Vagina (tissue), 2 donors: Measurements from ENCODE around the gene ARMC9. TPM values are rescaled to one million over a fixed set of nuclear protein-coding genes. Genes with fewer than 3 reads are reported as not detected.

Source experiments
- DNase-seq, 2 donors: peaks; one replicate each; pipeline ENCODE4 v3.0.0-alpha.2; 2017; ENCODE audit errors: extremely low spot score in 2 of 2
- H3K27ac ChIP-seq: fragments of 200-600 bp; sonication (generic); one replicate; pipeline ENCODE4 v1.5.1; 2019
- H3K27me3 ChIP-seq: fragments of 200-600 bp; sonication (generic); one replicate; pipeline ENCODE4 v1.5.1; 2019
- H3K36me3 ChIP-seq, 2 donors: fragments of 200-600 bp; sonication (generic); one replicate each; pipeline ENCODE4 v1.5.1; 2017 to 2019
- H3K4me1 ChIP-seq: fragments of 200-600 bp; sonication (generic); one replicate; pipeline ENCODE4 v1.5.1; 2019
- H3K4me3 ChIP-seq, 2 donors: fragments of 200-600 bp; sonication (generic); 1 replicate in 1 of 2; 2 replicates in 1 of 2; pipeline ENCODE4 v1.5.1; 2016 to 2019
- H3K9me3 ChIP-seq: fragments of 200-600 bp; sonication (generic); one replicate; pipeline ENCODE4 v1.5.1; 2019
- POLR2A ChIP-seq, 2 donors: fragments of 450-650 bp; IDR thresholded peaks; one replicate each; pipeline ENCODE4 v1.6.1; 2017; ENCODE audit warnings: antibody characterized with exemption in 2 of 2, mild to moderate bottlenecking in 2 of 2, moderate library complexity in 2 of 2
- POLR2AphosphoS5 ChIP-seq, 2 donors: sonication (generic); formaldehyde crosslinking; IDR thresholded peaks; one replicate each; pipeline ENCODE4 v1.9.0; 2017; ENCODE audit warnings: antibody characterized with exemption in 2 of 2, mild to moderate bottlenecking in 2 of 2, low read depth in 1 of 2; ENCODE audit not compliant: insufficient read depth in 1 of 2
- intact Hi-C: fragments of 100-400 bp; cut with DNase I; formaldehyde crosslinking; loops from one replicate; pipeline ENCODE4 v1.15.1; 2023
- total RNA-seq: library from RNA; depleted of rRNA; stranded (reverse); fragments of >200 nt; gene quantifications from one replicate; pipeline ENCODE4 v1.2.3, GENCODE V29; 2016
- TF ChIP-seq, protein P1 (sequence below), 3 experiments: fragments of 450-650 bp in 2 of 3; fragments of 200-600 bp in 1 of 3; sonication (generic) in 1 of 3; IDR thresholded peaks; one replicate each; pipeline ENCODE4 v1.5.1; 2017 to 2019; ENCODE audit warnings: antibody characterized with exemption in 3 of 3, mild to moderate bottlenecking in 2 of 3, moderate library complexity in 2 of 3

Gene ARMC9
- total RNA-seq, 1 donor from 2014 or later: 16.0 TPM

DNA sequence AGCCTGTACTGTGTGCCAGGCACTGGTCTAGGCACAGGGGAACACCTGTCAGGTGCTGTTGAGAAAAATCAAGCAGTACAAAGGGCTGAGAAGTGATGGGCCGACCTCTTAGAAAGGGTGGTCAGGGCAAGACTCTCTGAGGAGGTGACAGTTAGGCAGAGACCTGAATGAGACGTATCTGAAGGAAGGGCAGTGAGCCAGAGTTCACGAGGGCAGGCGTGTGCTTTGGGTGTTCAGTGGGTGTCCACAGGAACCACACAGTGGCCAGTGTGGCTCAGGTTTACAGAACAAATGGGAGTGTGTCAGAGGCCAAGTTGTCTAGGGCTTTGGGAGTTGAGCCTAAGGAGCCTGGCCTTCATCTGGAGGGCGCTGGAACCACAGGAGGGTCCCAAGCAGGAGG lies 6.2 kb downstream of the ARMC9 start:
- Histone ChIP-seq H3K4me3 (no peak overlapping the region), H3K27ac (no peak overlapping the region)

DNA sequence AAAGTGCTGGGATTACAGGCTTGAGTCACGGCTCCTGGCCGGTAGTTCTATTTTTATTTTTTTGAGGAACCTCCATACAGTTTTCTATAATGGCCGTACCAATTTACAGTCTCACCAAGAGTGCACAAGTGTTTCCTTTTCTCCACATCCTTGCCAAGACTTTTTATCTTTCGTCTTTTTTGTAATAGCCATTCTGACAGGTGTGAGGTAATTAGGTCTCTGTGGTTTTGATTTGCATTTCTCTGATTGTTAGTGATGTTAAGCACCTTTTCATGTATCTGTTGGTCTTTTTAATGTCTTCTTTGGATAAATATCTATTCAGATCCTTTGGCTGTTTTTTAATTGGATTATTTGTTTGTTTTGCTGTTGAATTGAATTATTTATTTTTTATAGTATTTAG lies 9.3 kb downstream of the ARMC9 start:
- no peaks in the 10 kb centered on the region for H3K4me1 ChIP-seq
- no peaks in the 10 kb centered on the region for H3K36me3 ChIP-seq
- H3K27me3 ChIP-seq: no peaks in the 10 kb centered on the region
- intact Hi-C loops: no loop called here
- TF ChIP-seq POLR2AphosphoS5 (IDR thresholded peaks at IDR 0.05; ENCODE audit: insufficient read depth in 1 of 2, low read depth in 1 of 2): no peak
- TF ChIP-seq, protein P1, sequence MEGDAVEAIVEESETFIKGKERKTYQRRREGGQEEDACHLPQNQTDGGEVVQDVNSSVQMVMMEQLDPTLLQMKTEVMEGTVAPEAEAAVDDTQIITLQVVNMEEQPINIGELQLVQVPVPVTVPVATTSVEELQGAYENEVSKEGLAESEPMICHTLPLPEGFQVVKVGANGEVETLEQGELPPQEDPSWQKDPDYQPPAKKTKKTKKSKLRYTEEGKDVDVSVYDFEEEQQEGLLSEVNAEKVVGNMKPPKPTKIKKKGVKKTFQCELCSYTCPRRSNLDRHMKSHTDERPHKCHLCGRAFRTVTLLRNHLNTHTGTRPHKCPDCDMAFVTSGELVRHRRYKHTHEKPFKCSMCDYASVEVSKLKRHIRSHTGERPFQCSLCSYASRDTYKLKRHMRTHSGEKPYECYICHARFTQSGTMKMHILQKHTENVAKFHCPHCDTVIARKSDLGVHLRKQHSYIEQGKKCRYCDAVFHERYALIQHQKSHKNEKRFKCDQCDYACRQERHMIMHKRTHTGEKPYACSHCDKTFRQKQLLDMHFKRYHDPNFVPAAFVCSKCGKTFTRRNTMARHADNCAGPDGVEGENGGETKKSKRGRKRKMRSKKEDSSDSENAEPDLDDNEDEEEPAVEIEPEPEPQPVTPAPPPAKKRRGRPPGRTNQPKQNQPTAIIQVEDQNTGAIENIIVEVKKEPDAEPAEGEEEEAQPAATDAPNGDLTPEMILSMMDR (IDR thresholded peaks at IDR 0.05): no peak
- no peak for TF ChIP-seq POLR2A (IDR thresholded peaks at IDR 0.05)
- no peak for DNase-seq
- no peaks in the 10 kb centered on the region for H3K9me3 ChIP-seq
- no peak overlapping the region for H3K27ac ChIP-seq
- no peak overlapping the region for H3K4me3 ChIP-seq

More for the DNA sequence above, 6.2 kb downstream of the ARMC9 start:
- Histone ChIP-seq H3K9me3 (no peaks in the 10 kb centered on the region), H3K4me1 (peaks cover 5% of the 10 kb centered on the region), H3K36me3 (no peaks in the 10 kb centered on the region), H3K27me3 (no peaks in the 10 kb centered on the region)
- TF ChIP-seq POLR2A (IDR thresholded peaks at IDR 0.05): no peak
- TF ChIP-seq, protein P1 (IDR thresholded peaks at IDR 0.05): no peak
- no peak for TF ChIP-seq POLR2AphosphoS5 (IDR thresholded peaks at IDR 0.05; ENCODE audit: insufficient read depth in 1 of 2, low read depth in 1 of 2)
- intact Hi-C loops: no loop called here
- no peak for DNase-seq

DNA sequence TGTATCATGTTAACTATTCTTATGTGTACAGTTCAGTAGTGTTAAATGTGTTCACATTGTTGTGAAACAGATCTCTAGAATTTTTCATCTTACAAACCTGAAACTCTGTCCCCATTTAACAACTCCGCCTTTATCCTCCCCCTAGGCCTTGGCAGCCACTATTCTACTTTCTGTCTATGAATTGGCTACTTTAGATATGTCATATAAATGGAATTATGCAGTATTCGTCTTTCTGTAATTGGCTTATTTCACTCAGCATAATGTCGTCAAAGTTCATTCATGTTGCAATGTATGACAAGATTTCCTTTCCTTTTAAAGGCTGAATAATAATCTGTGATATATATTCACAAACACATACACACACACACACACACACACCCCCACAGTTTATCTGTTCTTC lies 12.4 kb downstream of the ARMC9 start:
- intact Hi-C loops: no loop called here
- no peak for DNase-seq
- Histone ChIP-seq H3K36me3 (no peaks in the 10 kb centered on the region), H3K4me3 (no peak overlapping the region), H3K27ac (no peak overlapping the region), H3K27me3 (no peaks in the 10 kb centered on the region), H3K4me1 (no peaks in the 10 kb centered on the region), H3K9me3 (no peaks in the 10 kb centered on the region)
- TF ChIP-seq POLR2A (IDR thresholded peaks at IDR 0.05) (no peak), POLR2AphosphoS5 (IDR thresholded peaks at IDR 0.05; ENCODE audit: insufficient read depth in 1 of 2, low read depth in 1 of 2) (no peak)
- TF ChIP-seq, protein P1 (IDR thresholded peaks at IDR 0.05): no peak

DNA sequence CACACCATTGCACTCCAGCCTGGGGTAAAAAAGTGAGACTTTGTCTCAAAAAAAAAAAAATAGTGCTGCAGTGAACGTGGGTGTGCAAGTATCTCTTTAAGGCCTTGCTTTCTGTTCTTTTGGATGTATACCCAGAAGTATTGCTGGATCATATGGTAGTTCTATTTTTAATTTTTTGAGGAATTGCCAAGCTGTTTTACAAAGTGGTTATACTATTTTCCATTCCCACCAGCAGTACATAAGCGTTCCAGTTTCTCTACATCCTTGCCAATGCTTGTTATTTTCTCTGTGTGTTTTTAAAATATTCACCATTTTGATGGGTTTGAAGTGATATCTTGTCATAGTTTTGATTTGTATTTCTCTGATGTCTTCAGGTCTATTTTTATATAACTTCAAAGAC lies 13.1 kb downstream of the ARMC9 start:
- intact Hi-C loops: no loop called here
- no peaks in the 10 kb centered on the region for H3K9me3 ChIP-seq
- DNase-seq: no peak
- TF ChIP-seq POLR2AphosphoS5 (IDR thresholded peaks at IDR 0.05; ENCODE audit: insufficient read depth in 1 of 2, low read depth in 1 of 2) (no peak), POLR2A (IDR thresholded peaks at IDR 0.05) (no peak)
- TF ChIP-seq, protein P1 (IDR thresholded peaks at IDR 0.05): no peak
- no peaks in the 10 kb centered on the region for H3K27me3 ChIP-seq
- no peaks in the 10 kb centered on the region for H3K36me3 ChIP-seq
- H3K27ac ChIP-seq: no peak overlapping the region
- H3K4me3 ChIP-seq: no peak overlapping the region
- no peaks in the 10 kb centered on the region for H3K4me1 ChIP-seq

DNA sequence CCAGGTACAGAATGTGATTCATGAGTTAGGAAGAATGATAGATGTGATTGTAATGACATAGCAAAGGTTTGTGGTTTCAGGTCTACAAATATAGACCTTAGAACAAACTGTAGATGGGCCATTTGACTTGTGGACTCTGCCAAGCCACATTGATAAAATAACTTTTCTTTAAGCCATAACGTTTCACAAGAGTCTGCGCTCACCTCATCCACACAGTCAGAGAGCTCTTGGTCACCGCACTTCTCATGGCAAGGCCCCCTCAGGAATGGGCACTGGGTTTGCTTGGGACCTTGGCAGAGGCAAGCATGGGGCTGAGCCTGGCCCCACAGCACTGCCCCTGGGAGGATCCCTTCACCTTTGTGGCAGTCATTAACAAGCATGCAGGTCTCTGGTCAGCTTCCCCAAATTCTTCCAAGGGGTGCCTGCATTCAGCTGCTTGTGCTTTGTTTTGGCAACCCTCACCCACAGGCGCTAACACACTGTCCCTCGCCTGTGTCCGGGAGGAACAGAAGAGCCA lies 14.0 kb downstream of the ARMC9 start:
- DNase-seq: no peak
- intact Hi-C loops: no loop called here
- H3K36me3 ChIP-seq: no peaks in the 10 kb centered on the region
- TF ChIP-seq POLR2AphosphoS5 (IDR thresholded peaks at IDR 0.05; ENCODE audit: insufficient read depth in 1 of 2, low read depth in 1 of 2) (no peak), POLR2A (IDR thresholded peaks at IDR 0.05) (no peak)
- TF ChIP-seq, protein P1 (IDR thresholded peaks at IDR 0.05): no peak
- H3K9me3 ChIP-seq: no peaks in the 10 kb centered on the region
- H3K27me3 ChIP-seq: no peaks in the 10 kb centered on the region
- H3K27ac ChIP-seq: no peak overlapping the region
- H3K4me1 ChIP-seq: no peaks in the 10 kb centered on the region
- no peak overlapping the region for H3K4me3 ChIP-seq
